IPS DF 6.9 (cell line): ENCODE data around the gene LANCL2.

Experiments used
- DNase-seq: peaks from one replicate; pipeline ENCODE4 v3.0.0-alpha.2; 2013; ENCODE audit warnings: low read depth, low spot score
- H3K27ac ChIP-seq: one replicate; pipeline ENCODE4 v1.5.1; 2013; ENCODE audit warnings: low read length, control low read depth
- H3K27me3 ChIP-seq: 2 replicates; pipeline ENCODE4 v1.6.1; 2013; ENCODE audit warnings: mild to moderate bottlenecking, low read length; ENCODE audit not compliant: control insufficient read depth, insufficient read depth
- H3K36me3 ChIP-seq: 2 replicates; pipeline ENCODE4 v1.6.1; 2013; ENCODE audit warnings: low read length; ENCODE audit not compliant: control insufficient read depth, insufficient read depth
- H3K4me1 ChIP-seq: 2 replicates; pipeline ENCODE4 v1.6.1; 2013; ENCODE audit warnings: low read length; ENCODE audit not compliant: control insufficient read depth, insufficient read depth
- H3K4me3 ChIP-seq: 2 replicates; pipeline ENCODE4 v1.5.1; 2013; ENCODE audit warnings: mild to moderate bottlenecking, low read length
- H3K9me3 ChIP-seq: 2 replicates; pipeline ENCODE4 v1.6.1; 2013; ENCODE audit warnings: low read length, inconsistent platforms; ENCODE audit not compliant: control insufficient read depth, insufficient read depth
- WGBS: extraction: QIAGEN DNeasy Blood & Tissue Kit; methylation state at CpG from one replicate; pipeline ENCODE4 v1.1.7; 2013; ENCODE audit warnings: mixed read lengths, missing lambda C conversion rate; ENCODE audit not compliant: insufficient read length, insufficient coverage; 5-methylcytosine and 5-hydroxymethylcytosine counted together

Gene LANCL2

GRCh38 chr7:55425141-55425752 is 60.1 kb downstream of the LANCL2 start:
- Histone ChIP-seq H3K9me3 (no peaks in the 10 kb centered on the region), H3K4me1 (no peaks in the 10 kb centered on the region), H3K4me3 (no peak overlapping the region), H3K36me3 (no peaks in the 10 kb centered on the region), H3K27ac (no peak overlapping the region), H3K27me3 (no peaks in the 10 kb centered on the region)
- WGBS, result no CpG with 5 or more reads among the region's 11 CpGs
- no peak for DNase-seq

- DNase-seq, result no peak
- Histone ChIP-seq H3K9me3 (no peaks in the 10 kb centered on the region), H3K4me3 (no peak overlapping the region), H3K4me1 (no peaks in the 10 kb centered on the region), H3K27ac (no peak overlapping the region), H3K27me3 (no peaks in the 10 kb centered on the region), H3K36me3 (no peaks in the 10 kb centered on the region)
- WGBS, result no CpG with 5 or more reads among the region's 12 CpGs
These were observed 61.5 kb downstream of the LANCL2 start for GRCh38 chr7:55426676-55427075.

- no CpG with 5 or more reads among the region's 4 CpGs for WGBS
- Histone ChIP-seq H3K4me3 (no peak overlapping the region), H3K27ac (no peak overlapping the region), H3K9me3 (no peaks in the 10 kb centered on the region), H3K27me3 (no peaks in the 10 kb centered on the region), H3K4me1 (no peaks in the 10 kb centered on the region), H3K36me3 (no peaks in the 10 kb centered on the region)
- no peak for DNase-seq
These were observed 62.2 kb downstream of the LANCL2 start for GRCh38 chr7:55427342-55427741.

GRCh38 chr7:55427800-55428199 is 62.7 kb downstream of the LANCL2 start:
- H3K36me3 ChIP-seq, result no peaks in the 10 kb centered on the region
- no peaks in the 10 kb centered on the region for H3K4me1 ChIP-seq
- WGBS, result no CpG with 5 or more reads among the region's 11 CpGs
- no peaks in the 10 kb centered on the region for H3K9me3 ChIP-seq
- no peaks in the 10 kb centered on the region for H3K27me3 ChIP-seq
- H3K27ac ChIP-seq, result no peak overlapping the region
- no peak for DNase-seq
- no peak overlapping the region for H3K4me3 ChIP-seq

GRCh38 chr7:55429835-55430499 is 64.8 kb downstream of the LANCL2 start:
- Histone ChIP-seq H3K27ac (no peak overlapping the region), H3K27me3 (no peaks in the 10 kb centered on the region), H3K36me3 (no peaks in the 10 kb centered on the region), H3K4me3 (no peak overlapping the region), H3K4me1 (no peaks in the 10 kb centered on the region), H3K9me3 (no peaks in the 10 kb centered on the region)
- DNase-seq, result no peak
- no CpG with 5 or more reads among the region's 11 CpGs for WGBS

- Histone ChIP-seq H3K36me3 (no peaks in the 10 kb centered on the region), H3K27me3 (no peaks in the 10 kb centered on the region), H3K27ac (no peak overlapping the region), H3K9me3 (no peaks in the 10 kb centered on the region), H3K4me1 (no peaks in the 10 kb centered on the region), H3K4me3 (no peak overlapping the region)
- no peak for DNase-seq
- no CpG with 5 or more reads among the region's 2 CpGs for WGBS
These were observed 66.8 kb downstream of the LANCL2 start for GRCh38 chr7:55431898-55432297.

GRCh38 chr7:55432506-55432905 is 67.4 kb downstream of the LANCL2 start:
- no CpG with 5 or more reads among the region's 3 CpGs for WGBS
- H3K27me3 ChIP-seq, result no peaks in the 10 kb centered on the region
- no peak for DNase-seq
- no peaks in the 10 kb centered on the region for H3K36me3 ChIP-seq
- no peak overlapping the region for H3K4me3 ChIP-seq
- no peaks in the 10 kb centered on the region for H3K9me3 ChIP-seq
- H3K4me1 ChIP-seq, result no peaks in the 10 kb centered on the region
- H3K27ac ChIP-seq, result no peak overlapping the region

GRCh38 chr7:55432939-55433784 is 68.0 kb downstream of the LANCL2 start:
- Histone ChIP-seq H3K9me3 (no peaks in the 10 kb centered on the region), H3K27ac (no peak overlapping the region), H3K4me1 (no peaks in the 10 kb centered on the region), H3K36me3 (no peaks in the 10 kb centered on the region), H3K4me3 (no peak overlapping the region), H3K27me3 (no peaks in the 10 kb centered on the region)
- WGBS, result no CpG with 5 or more reads among the region's 13 CpGs
- no peak for DNase-seq

GRCh38 chr7:55435466-55435865 is 70.3 kb downstream of the LANCL2 start:
- Histone ChIP-seq H3K4me3 (no peak overlapping the region), H3K9me3 (no peaks in the 10 kb centered on the region), H3K36me3 (no peaks in the 10 kb centered on the region), H3K27me3 (no peaks in the 10 kb centered on the region), H3K4me1 (no peaks in the 10 kb centered on the region), H3K27ac (no peak overlapping the region)
- WGBS, result no CpG with 5 or more reads among the region's 10 CpGs
- no peak for DNase-seq

GRCh38 chr7:55436457-55436856 is 71.3 kb downstream of the LANCL2 start:
- WGBS, result no CpG with 5 or more reads among the region's 10 CpGs
- H3K27me3 ChIP-seq, result no peaks in the 10 kb centered on the region
- H3K4me3 ChIP-seq, result no peak overlapping the region
- H3K4me1 ChIP-seq, result no peaks in the 10 kb centered on the region
- DNase-seq, result no peak
- H3K27ac ChIP-seq, result no peak overlapping the region
- no peaks in the 10 kb centered on the region for H3K36me3 ChIP-seq
- no peaks in the 10 kb centered on the region for H3K9me3 ChIP-seq
